ENCODE data around the gene TIPIN. TPM values are rescaled to one million over a fixed set of nuclear protein-coding genes. Genes with fewer than 3 reads are reported as not detected.
A peak's percentile ranks its signal among the peaks of the same experiment; 100 is the strongest.

Gene TIPIN
- total and polyA plus RNA-seq, 4 donors: 5.2 to 10.9 (median 6.2) TPM

GRCh38 chr15:66326051-66326450 lies 30.4 kb downstream of the TIPIN start:
- DNase-seq (no peak), ATAC-seq (ENCODE audit: insufficient read depth, low FRiP score) (no peak)
- no peaks in the 10 kb centered on the region for H3K27me3 ChIP-seq (ENCODE audit: control insufficient read depth in 3 of 3, insufficient read depth in 3 of 3, low read length in 2 of 3)
- no peak overlapping the region for H3K9ac ChIP-seq (ENCODE audit: insufficient read depth in 1 of 2, low read length in 2 of 2)
- TF ChIP-seq CTCF (IDR thresholded peaks at IDR 0.05; ENCODE audit: control extremely low read depth, extremely low read depth): no peak
- H3K4me1 ChIP-seq (ENCODE audit: control insufficient read depth in 5 of 5, insufficient read depth in 5 of 5, low read length in 5 of 5): peaks cover 0 to 10% (median 0%) of the 10 kb centered on the region in 5 donors
- no peaks in the 10 kb centered on the region for H3K9me3 ChIP-seq (ENCODE audit: control insufficient read depth in 4 of 4, insufficient read depth in 3 of 4, low read length in 3 of 4)
- WGBS, 2 donors: 95 to 97% methylated on average over 11 of the region's 11 CpGs
- H3K36me3 ChIP-seq (ENCODE audit: control insufficient read depth in 4 of 4, insufficient read depth in 4 of 4, low read length in 4 of 4): peaks cover 27 to 34% (median 32%) of the 10 kb centered on the region in 4 donors
- H3K27ac ChIP-seq (ENCODE audit: low read depth in 1 of 2, low read length in 1 of 2): no peak overlapping the region
- no peak overlapping the region for H3K4me3 ChIP-seq

DNA sequence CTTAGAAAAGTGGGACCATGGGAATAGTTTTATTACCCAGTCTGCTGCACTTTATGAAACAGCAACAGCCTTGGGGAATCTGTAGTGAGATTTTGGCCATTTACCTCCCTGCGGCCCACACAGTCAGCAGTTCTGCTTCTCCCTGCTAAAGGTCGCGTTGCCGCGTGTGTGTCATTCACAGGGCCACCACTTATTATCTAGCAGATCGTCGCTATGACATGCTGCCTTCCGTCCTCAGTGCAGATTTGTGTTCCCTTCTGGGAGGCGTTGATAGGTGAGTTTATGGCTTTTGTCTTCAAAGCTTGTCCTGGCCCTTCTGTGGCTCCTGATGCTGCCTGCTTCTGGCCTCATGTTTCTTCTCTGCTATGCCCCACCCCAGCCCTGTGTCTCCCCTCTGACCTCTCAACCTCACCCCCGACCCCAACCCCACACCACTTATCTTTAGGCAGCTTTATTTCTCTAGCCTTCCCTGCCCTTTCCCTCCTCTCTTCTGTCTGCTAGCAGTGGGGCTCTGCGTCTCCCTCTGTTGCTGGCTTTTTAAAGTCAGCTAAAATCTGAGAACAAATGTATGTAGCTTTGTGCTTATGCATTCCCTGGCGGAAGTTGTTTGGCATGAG lies 33.1 kb downstream of the TIPIN start:
- H3K27ac ChIP-seq (ENCODE audit: low read depth in 1 of 2, low read length in 1 of 2): no peak overlapping the region
- H3K27me3 ChIP-seq (ENCODE audit: control insufficient read depth in 3 of 3, insufficient read depth in 3 of 3, low read length in 2 of 3): no peaks in the 10 kb centered on the region
- ATAC-seq (ENCODE audit: insufficient read depth, low FRiP score): no peak
- H3K36me3 ChIP-seq (ENCODE audit: control insufficient read depth in 4 of 4, insufficient read depth in 4 of 4, low read length in 4 of 4): peaks cover 26 to 33% (median 32%) of the 10 kb centered on the region in 4 donors
- 89 to 92% methylated on average over 12 of the region's 12 CpGs for WGBS, 2 donors
- peak in 2 of 3 donors; percentile 49 to 56 for DNase-seq
- no peak overlapping the region for H3K9ac ChIP-seq (ENCODE audit: insufficient read depth in 1 of 2, low read length in 2 of 2)
- H3K9me3 ChIP-seq (ENCODE audit: control insufficient read depth in 4 of 4, insufficient read depth in 3 of 4, low read length in 3 of 4): no peaks in the 10 kb centered on the region
- TF ChIP-seq CTCF (IDR thresholded peaks at IDR 0.05; ENCODE audit: control extremely low read depth, extremely low read depth): no peak
- no peak overlapping the region for H3K4me3 ChIP-seq
- H3K4me1 ChIP-seq (ENCODE audit: control insufficient read depth in 5 of 5, insufficient read depth in 5 of 5, low read length in 5 of 5): peaks cover 0 to 10% (median 0%) of the 10 kb centered on the region in 5 donors

DNA sequence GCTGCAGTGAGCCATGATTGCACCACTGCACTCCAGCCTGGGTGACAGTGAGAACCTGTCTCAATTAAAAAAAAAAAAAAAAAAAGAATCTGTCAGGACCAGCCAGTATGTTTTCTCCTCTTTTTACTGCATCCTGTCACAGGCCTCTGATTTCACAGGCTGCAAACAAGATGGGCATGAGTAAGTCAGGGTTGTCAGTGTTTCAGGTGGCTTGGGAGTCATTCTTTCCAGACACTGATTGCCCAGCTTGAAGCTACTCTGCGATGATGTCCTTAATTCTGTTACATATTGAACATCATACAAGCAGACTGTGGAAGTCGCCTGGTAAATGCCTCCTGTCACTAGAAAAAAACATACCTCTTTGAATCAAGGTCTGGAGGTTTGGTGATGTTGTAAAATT lies 44.3 kb downstream of the TIPIN start:
- 96 to 98% methylated on average over 2 of the region's 2 CpGs for WGBS, 2 donors
- Histone ChIP-seq H3K36me3 (ENCODE audit: control insufficient read depth in 4 of 4, insufficient read depth in 4 of 4, low read length in 4 of 4) (peaks cover 36 to 47% (median 45%) of the 10 kb centered on the region in 4 donors), H3K27ac (ENCODE audit: low read depth in 1 of 2, low read length in 1 of 2) (no peak overlapping the region), H3K27me3 (ENCODE audit: control insufficient read depth in 3 of 3, insufficient read depth in 3 of 3, low read length in 2 of 3) (no peaks in the 10 kb centered on the region), H3K9me3 (ENCODE audit: control insufficient read depth in 4 of 4, insufficient read depth in 3 of 4, low read length in 3 of 4) (no peaks in the 10 kb centered on the region), H3K4me3 (no peak overlapping the region), H3K4me1 (ENCODE audit: control insufficient read depth in 5 of 5, insufficient read depth in 5 of 5, low read length in 5 of 5) (no peaks in the 10 kb centered on the region), H3K9ac (ENCODE audit: insufficient read depth in 1 of 2, low read length in 2 of 2) (no peak overlapping the region)
- TF ChIP-seq CTCF (IDR thresholded peaks at IDR 0.05; ENCODE audit: control extremely low read depth, extremely low read depth): no peak
- ATAC-seq (ENCODE audit: insufficient read depth, low FRiP score) (no peak), DNase-seq (no peak)

GRCh38 chr15:66310786-66311185 lies 45.7 kb downstream of the TIPIN start:
- ATAC-seq (ENCODE audit: insufficient read depth, low FRiP score): no peak
- no peaks in the 10 kb centered on the region for H3K9me3 ChIP-seq (ENCODE audit: control insufficient read depth in 4 of 4, insufficient read depth in 3 of 4, low read length in 3 of 4)
- TF ChIP-seq CTCF (IDR thresholded peaks at IDR 0.05; ENCODE audit: control extremely low read depth, extremely low read depth): no peak
- WGBS, 2 donors: 98 to 100% methylated on average over 2 of the region's 2 CpGs
- no peak overlapping the region for H3K27ac ChIP-seq (ENCODE audit: low read depth in 1 of 2, low read length in 1 of 2)
- no peak for DNase-seq
- no peaks in the 10 kb centered on the region for H3K27me3 ChIP-seq (ENCODE audit: control insufficient read depth in 3 of 3, insufficient read depth in 3 of 3, low read length in 2 of 3)
- no peak overlapping the region for H3K4me3 ChIP-seq
- H3K4me1 ChIP-seq (ENCODE audit: control insufficient read depth in 5 of 5, insufficient read depth in 5 of 5, low read length in 5 of 5): no peaks in the 10 kb centered on the region
- no peak overlapping the region for H3K9ac ChIP-seq (ENCODE audit: insufficient read depth in 1 of 2, low read length in 2 of 2)
- H3K36me3 ChIP-seq (ENCODE audit: control insufficient read depth in 4 of 4, insufficient read depth in 4 of 4, low read length in 4 of 4): peaks cover 36 to 54% (median 40%) of the 10 kb centered on the region in 4 donors

Measured in lung (tissue), 12 donors.